ENCODE data around the gene BPGM.

The BPGM gene

GRCh38 chr7:134720091-134720935 lies 73.7 kb downstream of the BPGM start:
- DNase-seq (ENCODE audit: low spot score): peak; percentile 58

- DNase-seq (ENCODE audit: low spot score): no peak
Measured at GRCh38 chr7:134721171-134721570, 74.5 kb downstream of the BPGM start.

GRCh38 chr7:134722786-134723322 lies 76.2 kb downstream of the BPGM start:
- no peak for DNase-seq (ENCODE audit: low spot score)

GRCh38 chr7:134723892-134724291 lies 77.2 kb downstream of the BPGM start:
- DNase-seq (ENCODE audit: low spot score): no peak

- DNase-seq (ENCODE audit: low spot score): no peak
Measured at GRCh38 chr7:134724606-134725005, 78.0 kb downstream of the BPGM start.

- no peak for DNase-seq (ENCODE audit: low spot score)
Measured at GRCh38 chr7:134726581-134726980, 79.9 kb downstream of the BPGM start.

- DNase-seq (ENCODE audit: low spot score): no peak
Measured at GRCh38 chr7:134727711-134728110, 81.1 kb downstream of the BPGM start.

All from pons (tissue), 1 donor.